Choroid plexus epithelial cell (primary cell): ENCODE results near the gene SCAF4.

ENCODE experiments used
- DNase-seq: peaks from one replicate; pipeline ENCODE4 v3.0.0-alpha.2; 2010; ENCODE audit warnings: low read depth
- H3K4me3 ChIP-seq: 2 replicates; pipeline ENCODE4 v1.5.1; 2011; ENCODE audit warnings: low read depth, mild to moderate bottlenecking, control low read depth, low read length, moderate library complexity
- TF ChIP-seq, protein P1 (sequence below): conservative IDR thresholded peaks from 2 replicates; pipeline ENCODE4 v1.5.1; 2011; ENCODE audit warnings: low read depth, mild to moderate bottlenecking, control low read depth, inconsistent platforms, low read length, moderate library complexity

Gene SCAF4, protein sequence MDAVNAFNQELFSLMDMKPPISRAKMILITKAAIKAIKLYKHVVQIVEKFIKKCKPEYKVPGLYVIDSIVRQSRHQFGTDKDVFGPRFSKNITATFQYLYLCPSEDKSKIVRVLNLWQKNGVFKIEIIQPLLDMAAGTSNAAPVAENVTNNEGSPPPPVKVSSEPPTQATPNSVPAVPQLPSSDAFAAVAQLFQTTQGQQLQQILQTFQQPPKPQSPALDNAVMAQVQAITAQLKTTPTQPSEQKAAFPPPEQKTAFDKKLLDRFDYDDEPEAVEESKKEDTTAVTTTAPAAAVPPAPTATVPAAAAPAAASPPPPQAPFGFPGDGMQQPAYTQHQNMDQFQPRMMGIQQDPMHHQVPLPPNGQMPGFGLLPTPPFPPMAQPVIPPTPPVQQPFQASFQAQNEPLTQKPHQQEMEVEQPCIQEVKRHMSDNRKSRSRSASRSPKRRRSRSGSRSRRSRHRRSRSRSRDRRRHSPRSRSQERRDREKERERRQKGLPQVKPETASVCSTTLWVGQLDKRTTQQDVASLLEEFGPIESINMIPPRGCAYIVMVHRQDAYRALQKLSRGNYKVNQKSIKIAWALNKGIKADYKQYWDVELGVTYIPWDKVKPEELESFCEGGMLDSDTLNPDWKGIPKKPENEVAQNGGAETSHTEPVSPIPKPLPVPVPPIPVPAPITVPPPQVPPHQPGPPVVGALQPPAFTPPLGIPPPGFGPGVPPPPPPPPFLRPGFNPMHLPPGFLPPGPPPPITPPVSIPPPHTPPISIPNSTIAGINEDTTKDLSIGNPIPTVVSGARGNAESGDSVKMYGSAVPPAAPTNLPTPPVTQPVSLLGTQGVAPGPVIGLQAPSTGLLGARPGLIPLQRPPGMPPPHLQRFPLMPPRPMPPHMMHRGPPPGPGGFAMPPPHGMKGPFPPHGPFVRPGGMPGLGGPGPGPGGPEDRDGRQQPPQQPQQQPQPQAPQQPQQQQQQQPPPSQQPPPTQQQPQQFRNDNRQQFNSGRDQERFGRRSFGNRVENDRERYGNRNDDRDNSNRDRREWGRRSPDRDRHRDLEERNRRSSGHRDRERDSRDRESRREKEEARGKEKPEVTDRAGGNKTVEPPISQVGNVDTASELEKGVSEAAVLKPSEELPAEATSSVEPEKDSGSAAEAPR

DNA sequence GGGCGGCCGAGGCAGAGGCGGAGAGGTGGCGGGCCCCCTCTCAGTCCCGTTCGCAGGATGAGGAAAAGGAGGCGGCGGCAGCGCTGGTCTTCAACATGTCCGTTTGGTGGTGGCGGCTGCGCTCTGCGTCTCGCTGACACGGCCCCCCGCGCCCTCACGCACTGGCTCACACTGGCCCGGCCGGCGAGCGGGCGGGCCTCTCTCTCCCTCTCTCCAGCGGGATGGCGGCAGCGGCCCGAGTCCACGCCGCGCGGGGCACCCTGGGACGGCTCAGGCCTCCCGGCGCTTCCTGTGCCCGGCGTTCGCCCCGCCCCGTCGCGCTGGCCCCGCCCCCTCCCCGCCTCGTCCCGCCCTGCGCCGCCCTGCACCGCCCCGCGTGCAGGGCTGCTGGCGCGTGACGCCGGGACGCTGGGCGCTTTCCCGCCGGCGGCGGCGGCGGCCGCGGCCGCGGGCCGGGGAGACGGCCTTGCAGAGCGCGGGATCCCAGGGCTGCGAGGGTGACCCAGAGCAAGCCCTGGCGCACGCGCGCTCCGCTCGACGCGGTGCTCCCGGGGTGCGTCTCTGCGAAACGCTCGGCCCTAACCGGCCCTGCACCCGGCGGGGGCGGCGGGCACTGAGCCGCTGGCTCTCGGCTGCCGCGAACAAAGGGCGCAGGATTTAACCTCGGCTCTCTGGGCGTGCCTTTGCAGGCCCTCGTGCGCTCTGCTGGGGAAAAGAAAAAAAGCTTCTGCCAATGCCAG lies at the start of gene SCAF4:
TSS of gene SCAF4 (minus strand) at position 262 of the 740 bp plus-strand sequence. CDS start 426 bp downstream, outside the sequence.
- peak within 1 kb of the TSS; percentile 85 for H3K4me3 ChIP-seq
- TF ChIP-seq, protein P1, sequence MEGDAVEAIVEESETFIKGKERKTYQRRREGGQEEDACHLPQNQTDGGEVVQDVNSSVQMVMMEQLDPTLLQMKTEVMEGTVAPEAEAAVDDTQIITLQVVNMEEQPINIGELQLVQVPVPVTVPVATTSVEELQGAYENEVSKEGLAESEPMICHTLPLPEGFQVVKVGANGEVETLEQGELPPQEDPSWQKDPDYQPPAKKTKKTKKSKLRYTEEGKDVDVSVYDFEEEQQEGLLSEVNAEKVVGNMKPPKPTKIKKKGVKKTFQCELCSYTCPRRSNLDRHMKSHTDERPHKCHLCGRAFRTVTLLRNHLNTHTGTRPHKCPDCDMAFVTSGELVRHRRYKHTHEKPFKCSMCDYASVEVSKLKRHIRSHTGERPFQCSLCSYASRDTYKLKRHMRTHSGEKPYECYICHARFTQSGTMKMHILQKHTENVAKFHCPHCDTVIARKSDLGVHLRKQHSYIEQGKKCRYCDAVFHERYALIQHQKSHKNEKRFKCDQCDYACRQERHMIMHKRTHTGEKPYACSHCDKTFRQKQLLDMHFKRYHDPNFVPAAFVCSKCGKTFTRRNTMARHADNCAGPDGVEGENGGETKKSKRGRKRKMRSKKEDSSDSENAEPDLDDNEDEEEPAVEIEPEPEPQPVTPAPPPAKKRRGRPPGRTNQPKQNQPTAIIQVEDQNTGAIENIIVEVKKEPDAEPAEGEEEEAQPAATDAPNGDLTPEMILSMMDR = no peak
- DNase-seq = peak; percentile 92

DNA sequence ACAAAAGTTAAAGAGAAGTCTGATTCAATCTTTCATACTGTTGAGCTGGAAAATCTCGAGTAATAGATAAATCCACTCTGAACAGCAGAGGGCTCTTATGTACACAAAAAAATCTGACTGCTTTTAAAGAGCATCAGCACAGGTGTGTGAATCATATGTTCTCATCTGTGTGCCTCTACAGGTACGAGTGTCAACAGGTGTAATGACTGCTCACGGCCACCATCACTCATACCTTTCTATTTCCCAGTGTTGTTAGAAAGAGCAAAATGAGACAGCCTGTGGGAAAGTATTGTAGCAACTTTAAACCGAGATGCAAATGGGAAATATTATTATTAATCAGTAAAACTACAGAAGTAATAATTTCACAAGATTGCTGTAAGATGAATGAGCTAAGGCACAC lies 49.0 kb upstream of the SCAF4 start:
- TF ChIP-seq, protein P1 = peak; percentile 11
- DNase-seq = peak; percentile 12
- H3K4me3 ChIP-seq = no peak overlapping the region

DNA sequence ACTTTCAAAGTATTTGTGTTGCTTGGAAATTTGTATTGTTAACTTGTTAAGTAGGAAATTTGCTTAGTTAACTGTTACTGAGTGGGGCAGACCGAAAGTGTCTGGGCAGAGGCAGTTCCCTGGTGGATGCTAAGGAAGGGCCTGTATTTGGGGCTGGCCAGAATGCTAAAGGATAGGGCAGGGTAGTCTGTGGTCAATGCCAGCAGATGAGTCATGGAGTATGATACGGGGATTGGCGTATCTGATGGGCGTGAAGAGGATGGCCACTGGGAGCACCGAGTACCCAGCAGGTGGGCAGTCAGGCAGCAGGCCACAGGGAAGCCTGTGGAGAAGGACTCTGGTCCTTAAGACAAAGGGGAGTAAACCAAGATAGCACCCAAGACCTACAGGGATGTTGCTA lies 46.6 kb upstream of the SCAF4 start:
- H3K4me3 ChIP-seq = no peak overlapping the region
- no peak for DNase-seq
- TF ChIP-seq, protein P1 = no peak

DNA sequence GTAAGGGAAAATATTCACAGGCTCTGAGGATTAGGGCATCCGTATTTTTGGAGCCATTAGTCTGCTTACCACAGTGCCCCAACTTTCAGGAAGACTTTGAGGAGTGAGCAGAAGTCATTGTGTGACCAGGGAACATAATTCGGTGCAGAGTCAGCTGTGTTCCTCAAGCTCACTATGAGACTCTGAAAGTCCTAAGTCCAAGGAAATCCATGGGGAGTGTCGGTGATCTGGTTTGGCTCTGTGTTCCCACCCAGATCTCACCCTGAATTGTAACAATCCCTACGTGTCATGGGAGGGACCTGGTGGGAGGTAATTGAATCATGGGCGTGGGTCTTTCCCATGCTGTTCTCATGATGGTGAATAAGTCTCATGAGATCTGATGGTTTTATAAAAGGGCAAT lies 45.9 kb upstream of the SCAF4 start:
- no peak overlapping the region for H3K4me3 ChIP-seq
- TF ChIP-seq, protein P1 = no peak

DNA sequence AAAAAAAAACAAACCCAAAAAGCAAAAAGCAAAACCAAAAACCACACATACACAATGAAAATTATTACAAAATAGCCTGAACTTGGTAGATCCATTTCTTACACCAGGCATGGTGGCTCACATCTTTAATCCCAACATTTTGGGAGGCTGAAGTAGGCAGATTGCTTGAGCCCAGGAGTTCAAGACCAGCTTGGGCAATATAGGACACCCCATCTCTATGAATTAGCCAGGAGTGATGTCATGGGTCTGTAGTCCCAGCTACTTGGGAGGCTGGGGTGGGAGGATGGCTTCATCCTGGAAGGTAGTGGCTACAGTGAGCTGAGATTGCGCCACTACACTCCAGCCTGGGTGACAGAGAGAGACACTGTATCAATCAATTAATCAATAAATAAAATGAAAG lies 42.1 kb upstream of the SCAF4 start:
- no peak for DNase-seq
- H3K4me3 ChIP-seq = no peak overlapping the region
- TF ChIP-seq, protein P1 = no peak

More for the DNA sequence above, 45.9 kb upstream of the SCAF4 start:
- DNase-seq = no peak

DNA sequence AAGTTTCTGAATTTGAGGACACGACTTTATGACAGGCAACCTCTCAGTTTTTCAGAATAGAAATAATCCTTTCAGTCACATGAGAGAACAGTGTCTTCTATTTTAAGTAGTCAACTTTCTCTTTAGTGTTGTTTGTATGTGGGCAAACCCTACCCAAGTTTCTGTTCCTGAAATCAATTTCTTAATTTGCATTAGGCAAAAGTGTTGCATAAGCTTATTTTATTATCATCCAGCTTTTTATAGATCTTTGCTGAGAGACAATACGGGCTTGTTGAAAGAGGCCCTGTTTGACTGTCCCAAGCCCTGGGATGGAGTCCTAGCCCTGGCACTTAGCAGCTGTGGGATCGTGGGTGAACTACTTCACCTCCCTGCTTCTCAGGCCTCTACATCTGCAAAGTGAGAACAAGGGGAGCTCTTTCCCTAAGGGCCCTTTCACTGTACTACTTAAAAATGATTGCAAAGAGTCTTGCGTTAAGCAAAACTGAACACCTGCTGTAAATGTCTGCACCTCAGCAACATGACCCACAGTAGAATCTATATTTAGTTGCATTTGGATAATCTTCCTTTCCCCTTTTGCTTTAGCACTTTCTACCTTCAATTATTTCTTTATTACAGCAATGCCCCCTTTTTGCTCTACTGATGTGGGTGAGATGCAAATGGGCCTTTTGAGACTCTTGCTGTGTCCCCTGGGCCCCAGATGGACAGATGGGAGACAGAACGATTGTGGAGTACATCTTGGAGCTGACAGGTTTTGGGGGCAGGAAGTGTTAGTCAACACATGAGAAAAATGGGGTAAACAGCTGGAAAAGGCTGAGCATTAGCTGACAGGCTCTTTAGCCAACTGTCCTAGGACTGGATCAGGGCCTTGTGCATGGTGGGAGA lies 41.0 kb upstream of the SCAF4 start:
- DNase-seq = no peak
- no peak overlapping the region for H3K4me3 ChIP-seq
- TF ChIP-seq, protein P1 = no peak
